GM18519 (cell line): ENCODE results near the gene SLC5A12.

Experiments used
- ATAC-seq: cut with Tn5 transposase; IDR thresholded peaks from one replicate; pipeline ENCODE4 v1.9.1; 2021; ENCODE audit warnings: mild to moderate bottlenecking, moderate library complexity; ENCODE audit not compliant: unreplicated experiment, low FRiP score

The SLC5A12 gene

DNA sequence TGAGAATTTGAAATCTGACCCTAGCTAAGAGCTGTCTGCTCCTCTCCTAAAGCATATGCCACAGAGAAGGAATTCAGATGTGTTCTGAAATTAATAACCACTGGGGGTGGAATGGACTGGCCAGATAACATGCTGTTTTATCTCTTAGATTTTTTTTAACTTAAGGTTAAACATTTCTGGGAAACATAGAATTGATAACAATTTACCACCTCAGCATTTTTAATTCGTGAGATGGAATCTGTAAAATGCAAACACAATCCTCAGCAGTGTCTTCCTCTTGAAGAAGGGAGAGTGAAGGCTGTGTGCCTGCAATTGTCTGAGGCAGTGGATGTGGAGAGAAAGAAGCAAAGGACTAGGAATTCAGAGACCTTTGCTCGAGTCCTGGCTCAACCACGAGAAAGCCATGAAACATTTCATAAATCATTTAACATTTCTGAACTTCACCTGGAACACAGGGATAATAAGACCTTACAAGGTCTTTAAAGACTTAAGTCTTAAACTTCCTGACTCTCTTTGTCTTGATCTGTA lies at the start of gene SLC5A12:
Gene SLC5A12 (minus strand): TSS at position 113 of the 528 bp plus-strand sequence. CDS start 346 bp downstream, outside the sequence.
- no peak for ATAC-seq

GRCh38 chr11:26769027-26769426 lies 47.2 kb upstream of the SLC5A12 start:
- ATAC-seq = no peak

GRCh38 chr11:26767060-26767459 lies 45.2 kb upstream of the SLC5A12 start:
- ATAC-seq = no peak

- ATAC-seq = no peak
Measured at GRCh38 chr11:26765323-26765722, 43.5 kb upstream of the SLC5A12 start.

DNA sequence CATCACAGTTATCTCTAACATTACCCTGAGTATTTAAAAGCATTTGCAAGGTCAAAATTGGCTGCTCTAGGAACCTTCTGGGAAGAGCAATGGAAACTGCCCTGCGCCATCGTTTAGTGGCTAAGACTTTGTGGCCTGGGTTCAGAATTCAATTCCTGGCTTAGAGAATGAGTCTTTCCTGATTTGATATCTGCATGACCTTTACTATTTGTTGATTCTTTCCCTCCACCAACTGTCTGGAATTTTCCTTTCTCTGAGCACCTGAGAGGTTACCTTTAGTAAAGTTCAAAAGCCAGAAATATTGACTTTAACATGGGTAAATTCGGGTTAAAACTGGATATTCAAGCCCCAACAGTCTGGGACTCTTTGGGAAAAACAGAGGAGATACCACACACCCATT lies 43.0 kb upstream of the SLC5A12 start:
- ATAC-seq = no peak

DNA sequence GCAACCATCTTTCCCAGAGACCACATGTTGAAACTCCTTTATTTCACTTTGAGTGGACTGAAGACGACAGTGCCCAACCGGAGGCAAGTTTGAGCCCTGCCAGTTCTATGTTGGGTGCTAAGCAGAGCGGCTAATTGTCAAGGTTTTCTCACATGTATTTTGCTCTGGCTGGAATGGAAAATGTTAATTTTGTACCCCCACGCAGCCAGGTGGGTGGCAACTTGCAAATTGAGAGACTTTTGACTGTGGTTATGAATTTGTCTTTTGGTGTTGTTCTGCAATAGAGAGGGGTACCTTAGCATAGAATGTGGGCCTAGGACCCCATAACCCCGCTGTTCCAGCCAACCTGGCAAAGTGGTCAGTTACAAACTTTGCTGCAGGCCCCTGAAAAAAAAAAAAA lies 42.5 kb upstream of the SLC5A12 start:
- no peak for ATAC-seq

- no peak for ATAC-seq
Measured at GRCh38 chr11:26762089-26762488, 40.2 kb upstream of the SLC5A12 start.

- no peak for ATAC-seq
Measured at GRCh38 chr11:26761361-26761809, 39.5 kb upstream of the SLC5A12 start.

GRCh38 chr11:26757995-26758394 lies 36.1 kb upstream of the SLC5A12 start:
- no peak for ATAC-seq

DNA sequence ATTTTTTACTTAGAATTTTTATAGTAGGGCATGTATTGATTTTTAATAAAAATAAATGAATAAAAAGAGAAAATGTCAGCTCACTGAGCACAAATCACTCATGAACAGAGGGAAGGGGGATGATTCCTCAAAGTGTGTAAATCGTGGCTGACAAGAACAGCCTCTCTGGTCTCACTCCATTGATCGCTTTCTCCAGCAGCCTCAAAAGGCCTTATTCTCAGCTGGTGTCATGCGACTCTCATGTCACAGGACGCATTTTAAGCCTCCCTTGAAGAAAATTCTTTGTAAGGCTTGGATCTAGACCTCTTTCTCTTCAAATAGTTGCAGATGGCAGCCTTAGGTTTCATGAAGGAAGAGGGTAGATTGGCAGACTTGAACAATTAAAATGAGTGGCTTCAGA lies 33.9 kb upstream of the SLC5A12 start:
- ATAC-seq = no peak

- ATAC-seq = no peak
Measured at GRCh38 chr11:26753723-26754504, 32.1 kb upstream of the SLC5A12 start.

- no peak for ATAC-seq
Measured at GRCh38 chr11:26749927-26750326, 28.1 kb upstream of the SLC5A12 start.

- ATAC-seq = peak; percentile 78
Measured at GRCh38 chr11:26743622-26744021, 21.8 kb upstream of the SLC5A12 start.

GRCh38 chr11:26742966-26743365 lies 21.1 kb upstream of the SLC5A12 start:
- no peak for ATAC-seq

- no peak for ATAC-seq
Measured at GRCh38 chr11:26741036-26741435, 19.2 kb upstream of the SLC5A12 start.

- no peak for ATAC-seq
Measured at GRCh38 chr11:26739366-26740073, 17.7 kb upstream of the SLC5A12 start.

DNA sequence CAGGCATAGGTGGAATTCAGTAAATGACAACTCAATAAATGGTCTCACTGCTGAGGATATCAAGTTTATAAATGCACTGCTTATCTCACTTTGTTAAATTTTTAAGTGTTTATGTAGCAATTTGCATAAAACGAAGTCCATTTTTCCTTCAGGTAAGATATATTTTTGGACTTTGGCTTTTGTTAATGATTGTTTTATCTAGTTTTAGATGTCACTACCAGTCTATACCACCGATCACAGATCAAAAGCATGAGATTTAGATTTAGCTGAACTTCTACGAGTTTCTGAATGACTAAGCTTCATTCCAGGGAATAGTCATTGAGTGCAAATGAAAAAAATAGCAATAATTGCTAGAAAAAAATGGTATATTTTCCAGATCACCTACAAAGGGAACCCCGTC lies 12.8 kb upstream of the SLC5A12 start:
- ATAC-seq = no peak

DNA sequence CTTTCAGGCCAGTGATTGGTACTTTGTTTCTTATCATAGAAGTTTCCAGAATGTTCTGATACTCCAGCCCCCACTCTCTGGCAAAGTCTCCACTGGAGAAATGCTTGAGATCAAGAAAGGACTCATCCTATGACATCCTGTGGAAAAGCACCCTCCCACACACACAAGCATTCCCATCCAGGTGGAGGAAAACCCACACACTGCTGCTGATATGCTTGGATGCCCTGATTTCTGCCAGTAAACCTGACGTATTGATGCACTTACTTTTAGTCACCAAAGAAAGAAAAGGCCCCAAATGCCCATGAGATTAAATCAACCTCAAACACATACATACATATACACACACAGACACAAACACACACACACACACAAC lies 9.2 kb upstream of the SLC5A12 start:
- no peak for ATAC-seq

- no peak for ATAC-seq
Measured at GRCh38 chr11:26730414-26731083, 8.7 kb upstream of the SLC5A12 start.

- ATAC-seq = no peak
Measured at GRCh38 chr11:26729284-26729683, 7.4 kb upstream of the SLC5A12 start.

DNA sequence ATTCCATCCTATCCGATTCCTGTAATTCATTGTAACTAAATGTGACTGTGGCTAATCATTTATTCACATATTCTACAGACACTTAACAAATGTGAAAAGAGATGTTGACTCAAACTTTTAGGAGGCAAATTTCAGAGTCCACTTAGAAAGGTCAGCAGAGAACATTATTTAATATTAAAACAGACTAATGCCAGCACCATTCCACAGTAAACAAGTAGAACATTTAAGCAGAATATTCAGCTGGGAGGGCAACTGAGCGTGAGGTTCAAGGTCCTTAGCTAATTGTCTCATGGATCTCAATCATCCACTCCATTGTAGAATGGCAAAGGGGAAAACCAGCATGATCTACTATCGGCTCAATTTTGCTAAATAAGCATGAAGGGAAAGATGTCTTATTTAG lies 5.1 kb upstream of the SLC5A12 start:
- no peak for ATAC-seq
